SK-N-SH treated with all-trans-retinoic acid at 6 μM for 48 hours (cell line): ENCODE measurements around the gene SPTBN4.

Experiments
- ARNTL ChIP-seq: fragments of 450-650 bp; formaldehyde crosslinking; IDR thresholded peaks from 2 replicates; pipeline ENCODE4 v1.5.0; 2020; ENCODE audit warnings: low read depth, mild to moderate bottlenecking, moderate library complexity, borderline replicate concordance
- CSDC2 ChIP-seq: fragments of 250-450 bp; sonication (Bioruptor Pico); IDR thresholded peaks from 2 replicates; pipeline ENCODE4 v1.5.0; 2020; ENCODE audit warnings: mild to moderate bottlenecking, moderate library complexity
- ESRRG ChIP-seq: fragments of 250-450 bp; sonication (Bioruptor Pico); IDR thresholded peaks from 2 replicates; pipeline ENCODE4 v1.6.1; 2021; ENCODE audit warnings: mild to moderate bottlenecking
- GLIS3 ChIP-seq: fragments of 250-450 bp; sonication (Bioruptor Pico); IDR thresholded peaks from 2 replicates; pipeline ENCODE4 v1.5.0; 2020; ENCODE audit warnings: mild to moderate bottlenecking, moderate library complexity
- OSR1 ChIP-seq: fragments of 250-450 bp; sonication (Bioruptor Pico); IDR thresholded peaks from 2 replicates; pipeline ENCODE4 v1.8.0; 2022; ENCODE audit warnings: moderate library complexity, mild to moderate bottlenecking, inconsistent platforms
- PATZ1 ChIP-seq: fragments of 250-450 bp; sonication (Bioruptor Pico); IDR thresholded peaks from 2 replicates; pipeline ENCODE4 v1.8.0; 2020; ENCODE audit warnings: mild to moderate bottlenecking, moderate library complexity, borderline replicate concordance
- SNAI2 ChIP-seq: fragments of 250-450 bp; sonication (Bioruptor Pico); IDR thresholded peaks from 2 replicates; pipeline ENCODE4 v1.5.0; 2020; ENCODE audit warnings: mild to moderate bottlenecking, moderate library complexity
- ZC3H10 ChIP-seq: fragments of 250-450 bp; sonication (Bioruptor Pico); IDR thresholded peaks from 2 replicates; pipeline ENCODE4 v1.5.1; 2021; ENCODE audit warnings: mild to moderate bottlenecking, moderate library complexity
- ZFP30 ChIP-seq: fragments of 450-650 bp; formaldehyde crosslinking; IDR thresholded peaks from 2 replicates; pipeline ENCODE4 v1.5.0; 2022; ENCODE audit warnings: mild to moderate bottlenecking, moderate library complexity
- ZNF70 ChIP-seq: fragments of 450-650 bp; formaldehyde crosslinking; IDR thresholded peaks from 2 replicates; pipeline ENCODE4 v1.5.0; 2020; ENCODE audit warnings: mild to moderate bottlenecking, moderate library complexity

DNA sequence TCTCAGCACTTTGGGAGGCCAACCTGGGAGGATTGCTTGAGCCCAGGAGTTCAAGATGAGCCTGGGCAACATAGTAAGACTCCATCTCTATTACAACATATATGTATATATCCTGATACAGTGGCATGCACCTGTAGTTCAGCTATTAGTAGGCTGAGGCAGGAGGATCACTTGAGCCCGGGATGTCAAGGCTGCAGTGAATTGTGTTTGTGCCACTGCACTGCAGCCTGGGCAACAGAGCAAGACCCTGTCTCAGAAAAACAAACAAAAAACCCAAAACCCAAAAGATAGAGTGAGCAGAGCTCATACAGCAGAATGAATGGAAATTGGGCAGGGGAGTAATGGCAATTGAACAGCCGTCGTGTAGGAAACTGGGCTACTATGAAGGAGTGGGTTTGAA, 92.6 kb downstream of the SPTBN4 start:
- TF ChIP-seq ZFP30 (CRISPR knock-in tag) (no peak), ESRRG (CRISPR knock-in tag) (no peak), ARNTL (no peak), CSDC2 (CRISPR knock-in tag) (no peak), SNAI2 (no peak), ZNF70 (CRISPR knock-in tag) (no peak), GLIS3 (CRISPR knock-in tag) (no peak), PATZ1 (CRISPR knock-in tag) (no peak), OSR1 (CRISPR knock-in tag) (no peak), ZC3H10 (CRISPR knock-in tag) (no peak)
